Measurements from ENCODE around the gene TUBGCP2. TPM values are rescaled to one million over a fixed set of nuclear protein-coding genes. Genes with fewer than 3 reads are reported as not detected.

The TUBGCP2 gene
- total RNA-seq, 1 experiment from 2014 or later = 75.1 TPM

DNA sequence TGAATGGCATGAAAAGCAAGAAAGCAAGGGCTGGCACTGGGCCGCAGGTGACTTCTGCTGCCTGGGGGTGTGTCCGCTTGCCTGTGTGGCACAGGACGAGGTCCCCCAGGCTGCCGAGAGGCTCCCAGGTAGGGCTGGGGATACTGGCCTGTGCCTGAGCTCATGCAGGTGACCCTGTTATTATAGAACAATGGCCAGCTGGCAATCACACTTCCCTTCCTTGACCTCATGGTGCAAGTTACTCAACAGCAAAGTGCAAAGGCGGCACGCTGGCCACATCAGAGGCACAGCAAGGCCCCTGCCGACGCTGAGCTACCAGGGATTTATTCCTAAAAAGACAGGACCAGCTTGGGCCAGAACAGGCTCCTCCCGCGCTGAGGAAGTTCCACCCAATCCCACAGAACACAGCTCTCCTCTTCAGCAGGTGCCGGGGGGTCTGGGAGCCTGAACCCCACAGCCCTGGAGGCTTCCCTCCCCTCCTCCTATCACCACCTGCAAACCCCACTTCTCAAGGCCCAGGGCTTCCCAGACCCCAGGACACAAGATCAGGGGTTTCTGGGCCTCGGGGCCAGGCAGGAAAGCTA, 30.6 kb downstream of the TUBGCP2 start:
- BruUV-seq (replicated peaks) = no TSS peak
- ChIA-PET CTCF (interaction anchor here (0.6 kb wide), 1 partner anchor 47 kb away, joined by 3 read pairs; no protein-coding TSS in a partner anchor), POLR2A (ENCODE audit: low non-redundant PET) (no interaction called here)
- Histone ChIP-seq H3K27ac (ENCODE audit: low read depth, low read length, poor library complexity, severe bottlenecking) (no peak overlapping the region), H3K9me3 (ENCODE audit: low read depth, low read length, poor library complexity, severe bottlenecking) (no peaks in the 10 kb centered on the region), H3K4me1 (ENCODE audit: insufficient read depth, low read length, poor library complexity, severe bottlenecking) (no peaks in the 10 kb centered on the region), H3K4me3 (ENCODE audit: low read depth, low read length, poor library complexity, severe bottlenecking) (no peak overlapping the region), H3K36me3 (ENCODE audit: insufficient read depth, low read length, poor library complexity, severe bottlenecking) (peaks cover 8% of the 10 kb centered on the region), H3K27me3 (replicated peaks; ENCODE audit: insufficient read depth, low read depth, low read length, poor library complexity) (peaks cover 15% of the 10 kb centered on the region)
- TF ChIP-seq, protein P1, sequence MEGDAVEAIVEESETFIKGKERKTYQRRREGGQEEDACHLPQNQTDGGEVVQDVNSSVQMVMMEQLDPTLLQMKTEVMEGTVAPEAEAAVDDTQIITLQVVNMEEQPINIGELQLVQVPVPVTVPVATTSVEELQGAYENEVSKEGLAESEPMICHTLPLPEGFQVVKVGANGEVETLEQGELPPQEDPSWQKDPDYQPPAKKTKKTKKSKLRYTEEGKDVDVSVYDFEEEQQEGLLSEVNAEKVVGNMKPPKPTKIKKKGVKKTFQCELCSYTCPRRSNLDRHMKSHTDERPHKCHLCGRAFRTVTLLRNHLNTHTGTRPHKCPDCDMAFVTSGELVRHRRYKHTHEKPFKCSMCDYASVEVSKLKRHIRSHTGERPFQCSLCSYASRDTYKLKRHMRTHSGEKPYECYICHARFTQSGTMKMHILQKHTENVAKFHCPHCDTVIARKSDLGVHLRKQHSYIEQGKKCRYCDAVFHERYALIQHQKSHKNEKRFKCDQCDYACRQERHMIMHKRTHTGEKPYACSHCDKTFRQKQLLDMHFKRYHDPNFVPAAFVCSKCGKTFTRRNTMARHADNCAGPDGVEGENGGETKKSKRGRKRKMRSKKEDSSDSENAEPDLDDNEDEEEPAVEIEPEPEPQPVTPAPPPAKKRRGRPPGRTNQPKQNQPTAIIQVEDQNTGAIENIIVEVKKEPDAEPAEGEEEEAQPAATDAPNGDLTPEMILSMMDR (conservative IDR thresholded peaks at IDR 0.05; ENCODE audit: low read depth, low read length) = no peak
- TF ChIP-seq EZH2 (IDR thresholded peaks at IDR 0.05; ENCODE audit: borderline replicate concordance, low read depth, low read length, poor library complexity, severe bottlenecking) = no peak
- intact Hi-C loops (cut with micrococcal nuclease; ENCODE audit: unreplicated experiment) = no loop called here
- DNase-seq (ENCODE audit: low spot score) = no peak

DNA sequence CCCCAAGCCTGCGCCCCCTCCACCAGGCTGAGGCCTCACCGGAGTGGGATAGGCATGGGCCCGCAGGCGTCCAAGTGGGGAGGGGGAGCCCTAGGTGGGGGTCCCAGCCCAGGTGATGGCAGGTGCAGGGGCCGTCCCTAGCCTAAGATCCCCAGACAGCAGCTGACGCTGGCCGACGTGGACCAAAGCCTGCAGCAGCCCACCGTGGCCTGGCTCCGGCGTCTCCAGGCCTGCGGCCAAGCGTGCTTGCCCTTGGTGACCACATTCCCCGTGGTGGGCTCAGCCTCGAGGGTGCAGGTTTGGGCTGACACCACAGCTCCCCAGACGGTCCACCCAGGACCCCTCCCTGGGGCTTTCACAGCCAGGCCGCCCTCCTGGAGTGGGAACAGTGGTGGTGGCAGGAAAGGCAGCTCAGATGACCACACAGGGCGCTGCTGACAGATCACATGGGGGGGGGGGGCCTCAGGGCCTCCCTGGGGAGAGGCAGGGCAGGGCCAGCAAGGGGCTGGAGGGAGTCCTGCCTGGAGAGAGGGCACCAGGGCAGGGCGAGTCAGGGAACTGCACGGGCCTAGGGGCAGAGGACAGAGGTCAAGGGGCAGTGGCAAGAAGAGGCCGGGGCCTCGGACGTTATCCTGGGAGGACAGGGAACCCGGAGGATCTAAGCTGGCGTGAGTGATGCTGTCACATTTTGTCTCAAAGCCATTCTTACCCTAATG, 31.2 kb downstream of the TUBGCP2 start:
- ChIA-PET POLR2A (ENCODE audit: low non-redundant PET) (interaction anchor here (0.6 kb wide), 1 partner anchor 23 kb away, joined by 9 read pairs; no protein-coding TSS in a partner anchor), CTCF (interaction anchor here (0.6 kb wide), 1 partner anchor 47 kb away, joined by 3 read pairs; no protein-coding TSS in a partner anchor)
- Histone ChIP-seq H3K36me3 (ENCODE audit: insufficient read depth, low read length, poor library complexity, severe bottlenecking) (peaks cover 4% of the 10 kb centered on the region), H3K9me3 (ENCODE audit: low read depth, low read length, poor library complexity, severe bottlenecking) (no peaks in the 10 kb centered on the region), H3K27me3 (replicated peaks; ENCODE audit: insufficient read depth, low read depth, low read length, poor library complexity) (peaks cover 15% of the 10 kb centered on the region), H3K27ac (ENCODE audit: low read depth, low read length, poor library complexity, severe bottlenecking) (no peak overlapping the region), H3K4me3 (ENCODE audit: low read depth, low read length, poor library complexity, severe bottlenecking) (no peak overlapping the region), H3K4me1 (ENCODE audit: insufficient read depth, low read length, poor library complexity, severe bottlenecking) (no peaks in the 10 kb centered on the region)
- DNase-seq (ENCODE audit: low spot score) = no peak
- TF ChIP-seq EZH2 (IDR thresholded peaks at IDR 0.05; ENCODE audit: borderline replicate concordance, low read depth, low read length, poor library complexity, severe bottlenecking) = no peak
- TF ChIP-seq, protein P1 (conservative IDR thresholded peaks at IDR 0.05; ENCODE audit: low read depth, low read length) = no peak
- no TSS peak for BruUV-seq (replicated peaks)
- intact Hi-C loops (cut with micrococcal nuclease; ENCODE audit: unreplicated experiment) = no loop called here

DNA sequence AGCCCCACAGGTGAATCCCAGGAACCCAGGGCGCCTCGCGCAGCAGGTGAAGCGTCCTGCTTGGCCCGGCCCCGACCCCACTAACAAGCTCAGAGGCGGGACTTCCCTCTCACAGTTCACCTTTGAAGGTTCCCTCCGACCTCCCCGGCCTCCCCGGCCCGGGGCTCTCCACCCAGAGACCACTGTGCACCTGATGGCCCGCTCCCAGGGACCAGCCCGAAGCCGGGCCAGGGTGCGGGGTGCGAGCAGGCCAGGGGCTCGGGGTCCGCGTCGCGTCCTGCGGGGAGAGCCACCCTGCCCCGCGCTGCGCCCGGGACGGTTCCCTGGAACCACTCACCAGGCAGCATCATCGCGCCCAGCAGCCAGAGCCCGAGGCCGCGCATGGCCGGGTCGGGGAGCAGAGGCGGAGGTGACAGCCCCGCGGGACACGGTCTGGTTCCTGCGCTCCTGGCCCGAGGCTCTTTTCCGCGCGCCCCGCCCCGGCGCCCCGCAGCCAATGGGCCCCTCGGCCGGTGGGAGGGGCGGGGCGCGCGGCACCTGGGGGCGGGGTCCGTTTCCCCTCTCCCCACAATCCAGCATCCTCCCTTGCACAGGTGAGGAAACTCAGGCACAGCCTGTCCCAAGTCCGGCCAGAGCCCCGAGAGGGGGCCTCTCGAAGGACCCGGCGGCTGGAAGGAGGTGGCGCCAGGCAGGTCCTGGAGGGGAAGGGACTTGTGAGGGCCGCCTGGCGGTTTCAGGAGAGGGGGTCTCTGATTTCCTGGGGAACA, 32.1 kb downstream of the TUBGCP2 start, which contains the start of gene ADAM8:
TSS of gene ADAM8 (minus strand) at position 434 of the 767 bp plus-strand sequence. CDS start at position 383, 51 bp downstream.
- H3K4me1 ChIP-seq (ENCODE audit: insufficient read depth, low read length, poor library complexity, severe bottlenecking) = no peaks in the 10 kb centered on the region
- no peak within 1 kb of the TSS for H3K4me3 ChIP-seq (ENCODE audit: low read depth, low read length, poor library complexity, severe bottlenecking)
- ChIA-PET POLR2A (ENCODE audit: low non-redundant PET) (interaction anchor here (0.6 kb wide), 1 partner anchor 24 kb away, joined by 9 read pairs; no protein-coding TSS in a partner anchor), CTCF (no interaction called here)
- H3K36me3 ChIP-seq (ENCODE audit: insufficient read depth, low read length, poor library complexity, severe bottlenecking) = no peaks in the 10 kb centered on the region
- intact Hi-C loops (cut with micrococcal nuclease; ENCODE audit: unreplicated experiment) = no loop called here
- H3K9me3 ChIP-seq (ENCODE audit: low read depth, low read length, poor library complexity, severe bottlenecking) = no peaks in the 10 kb centered on the region
- H3K27me3 ChIP-seq (replicated peaks; ENCODE audit: insufficient read depth, low read depth, low read length, poor library complexity) = peaks cover 15% of the 10 kb centered on the region
- no peak for DNase-seq (ENCODE audit: low spot score)
- H3K27ac ChIP-seq (ENCODE audit: low read depth, low read length, poor library complexity, severe bottlenecking) = no peak within 1 kb of the TSS
- TF ChIP-seq, protein P1 (conservative IDR thresholded peaks at IDR 0.05; ENCODE audit: low read depth, low read length) = no peak
- no peak for TF ChIP-seq EZH2 (IDR thresholded peaks at IDR 0.05; ENCODE audit: borderline replicate concordance, low read depth, low read length, poor library complexity, severe bottlenecking)
- BruUV-seq (replicated peaks) = no TSS peak

Measured in A673 (cell line).